Neural cell (in vitro differentiated cells): ENCODE measurements around the gene RSPRY1. TPM values are rescaled to one million over a fixed set of nuclear protein-coding genes. Genes with fewer than 3 reads are reported as not detected.

Experiments used
- H2AFZ ChIP-seq: fragments of 200-600, 300-800 bp; sonication (generic), shearing (Covaris generic); 2 replicates; pipeline ENCODE4 v1.6.0; 2014; ENCODE audit warnings: low read depth, mild to moderate bottlenecking, antibody characterized with exemption, low read length, moderate library complexity
- H3F3A ChIP-seq: fragments of 200-600 bp; shearing (Covaris generic); 2 replicates; pipeline ENCODE4 v1.6.1; 2016; ENCODE audit warnings: mild to moderate bottlenecking, moderate library complexity, mixed read lengths, antibody characterized with exemption, low read length; ENCODE audit not compliant: insufficient read depth, poor library complexity, severe bottlenecking
- H3K27ac ChIP-seq: fragments of 200-600, 300-800 bp; sonication (generic), shearing (Covaris generic); 2 replicates; pipeline ENCODE4 v1.5.1; 2014; ENCODE audit warnings: mild to moderate bottlenecking, low read length, moderate library complexity
- H3K27me3 ChIP-seq: fragments of 300-800, 200-600 bp; sonication (generic), shearing (Covaris generic); 2 replicates; pipeline ENCODE4 v1.6.0; 2014; ENCODE audit warnings: mild to moderate bottlenecking, low read depth, low read length, moderate library complexity; ENCODE audit not compliant: insufficient read depth
- H3K36me3 ChIP-seq: fragments of 300-800, 200-600 bp; sonication (generic), shearing (Covaris generic); 2 replicates; pipeline ENCODE4 v1.5.1; 2014; ENCODE audit warnings: mild to moderate bottlenecking, antibody characterized with exemption, low read length, moderate library complexity; ENCODE audit not compliant: insufficient read depth
- H3K4me2 ChIP-seq: fragments of 300-800, 200-600 bp; sonication (generic), shearing (Covaris generic); 2 replicates; pipeline ENCODE4 v1.6.0; 2014; ENCODE audit warnings: mild to moderate bottlenecking, low read length
- H3K4me3 ChIP-seq: fragments of 300-800, 200-600 bp; sonication (generic), shearing (Covaris generic); 2 replicates; pipeline ENCODE4 v1.5.1; 2014; ENCODE audit warnings: mild to moderate bottlenecking, low read length, moderate library complexity
- H3K79me2 ChIP-seq: fragments of 200-600 bp; shearing (Covaris generic); replicated peaks from 2 replicates; pipeline ENCODE4 v1.6.0; 2014; ENCODE audit warnings: mild to moderate bottlenecking, low read length, moderate library complexity; ENCODE audit not compliant: insufficient read depth
- H3K9ac ChIP-seq: fragments of 300-800, 200-600 bp; sonication (generic), shearing (Covaris generic); 2 replicates; pipeline ENCODE4 v1.6.1; 2016; ENCODE audit warnings: mild to moderate bottlenecking, low read length, mixed read lengths
- H3K9me2 ChIP-seq: fragments of 200-600 bp; shearing (Covaris generic); 2 replicates; pipeline ENCODE4 v1.6.1; 2016; ENCODE audit warnings: mild to moderate bottlenecking, low read length, mixed read lengths; ENCODE audit not compliant: insufficient read depth
- H3K9me3 ChIP-seq: fragments of 200-600, 300-800 bp; sonication (generic), shearing (Covaris generic); 2 replicates; pipeline ENCODE4 v1.6.1; 2016; ENCODE audit warnings: mild to moderate bottlenecking, mixed run types, low read length, moderate library complexity, mixed read lengths
- H4K20me1 ChIP-seq: fragments of 200-600 bp; shearing (Covaris generic); 2 replicates; pipeline ENCODE4 v1.6.1; 2016; ENCODE audit warnings: mild to moderate bottlenecking, mixed run types; ENCODE audit not compliant: insufficient read depth
- CTCF ChIP-seq: fragments of 450-650 bp; IDR thresholded peaks from 2 replicates; pipeline ENCODE4 v1.5.1; 2014; ENCODE audit warnings: antibody characterized with exemption, mild to moderate bottlenecking, moderate library complexity; ENCODE audit not compliant: poor library complexity, severe bottlenecking
- EP300 ChIP-seq: fragments of 450-650 bp; conservative IDR thresholded peaks from 2 replicates; pipeline ENCODE4 v1.6.1; 2014; ENCODE audit warnings: antibody characterized with exemption, mild to moderate bottlenecking, moderate library complexity; ENCODE audit not compliant: poor library complexity, severe bottlenecking
- EZH2 ChIP-seq: fragments of 200-600, 300-800 bp; shearing (Covaris generic), sonication (generic); IDR thresholded peaks from 2 replicates; pipeline ENCODE4 v1.6.1; 2014; ENCODE audit warnings: antibody characterized with exemption, low read length, borderline replicate concordance, mild to moderate bottlenecking; ENCODE audit not compliant: insufficient read depth, poor library complexity, severe bottlenecking
- MXI1 ChIP-seq: fragments of 450-650 bp; conservative IDR thresholded peaks from 2 replicates; pipeline ENCODE4 v1.6.1; 2014; ENCODE audit warnings: antibody characterized with exemption, mild to moderate bottlenecking; ENCODE audit not compliant: poor library complexity, severe bottlenecking
- POLR2AphosphoS5 ChIP-seq: IDR thresholded peaks from 2 replicates; pipeline ENCODE4 v1.6.1; 2012
- RAD21 ChIP-seq: fragments of 450-650 bp; conservative IDR thresholded peaks from 2 replicates; pipeline ENCODE4 v1.6.1; 2014; ENCODE audit warnings: antibody characterized with exemption, mild to moderate bottlenecking, moderate library complexity
- REST ChIP-seq: IDR thresholded peaks from 2 replicates; pipeline ENCODE4 v1.6.1; 2012; ENCODE audit warnings: borderline replicate concordance
- SMC3 ChIP-seq: fragments of 450-650 bp; conservative IDR thresholded peaks from 2 replicates; pipeline ENCODE4 v1.6.1; 2014; ENCODE audit warnings: antibody characterized with exemption, mild to moderate bottlenecking, moderate library complexity; ENCODE audit not compliant: poor library complexity
- TAF1 ChIP-seq: IDR thresholded peaks from 2 replicates; pipeline ENCODE4 v1.6.1; 2012; ENCODE audit warnings: low read depth
- polyA plus RNA-seq: library from polyadenylated mRNA; depleted of rRNA; stranded (reverse); fragments of >200 nt; gene quantifications from 2 replicates; pipeline ENCODE4 v1.2.3, GENCODE V29; 2014

Gene RSPRY1
- polyA plus RNA-seq, 1 donor from 2014 or later, result 62.0 TPM

GRCh38 chr16:57169327-57169726 lies 16.8 kb upstream of the RSPRY1 start (continued):
- no peak for TF ChIP-seq SMC3

- Histone ChIP-seq H3K36me3 (peaks cover 12% of the 10 kb centered on the region), H4K20me1 (no peaks in the 10 kb centered on the region), H3K27ac (no peak overlapping the region), H2AFZ (no peak overlapping the region), H3K4me2 (no peak overlapping the region), H3K9me2 (no peaks in the 10 kb centered on the region), H3K27me3 (no peaks in the 10 kb centered on the region), H3F3A (peaks cover 5% of the 10 kb centered on the region), H3K79me2 (peaks cover 5% of the 10 kb centered on the region), H3K9ac (no peak overlapping the region), H3K4me3 (no peak overlapping the region), H3K9me3 (no peaks in the 10 kb centered on the region)
- no peak for TF ChIP-seq SMC3
- TF ChIP-seq EP300, result no peak
- no peak for TF ChIP-seq POLR2AphosphoS5
- TF ChIP-seq MXI1, result no peak
- TF ChIP-seq RAD21, result no peak
Measured at GRCh38 chr16:57172721-57173290, 13.3 kb upstream of the RSPRY1 start.

- no peaks in the 10 kb centered on the region for H3K27me3 ChIP-seq
- H3K4me2 ChIP-seq, result no peak overlapping the region
- no peak overlapping the region for H3K9ac ChIP-seq
- H3K9me2 ChIP-seq, result no peaks in the 10 kb centered on the region
- no peak overlapping the region for H3K27ac ChIP-seq
- no peaks in the 10 kb centered on the region for H4K20me1 ChIP-seq
- H3K79me2 ChIP-seq, result peaks cover 21% of the 10 kb centered on the region
- no peaks in the 10 kb centered on the region for H3K9me3 ChIP-seq
- TF ChIP-seq MXI1 (no peak), POLR2AphosphoS5 (no peak), REST (no peak), RAD21 (no peak), SMC3 (no peak), CTCF (no peak), EP300 (no peak), EZH2 (no peak), TAF1 (no peak)
- H2AFZ ChIP-seq, result no peak overlapping the region
- H3K4me3 ChIP-seq, result no peak overlapping the region
- peaks cover 12% of the 10 kb centered on the region for H3K36me3 ChIP-seq
- no peaks in the 10 kb centered on the region for H3F3A ChIP-seq
Measured at GRCh38 chr16:57175896-57176295, 10.2 kb upstream of the RSPRY1 start.
